ENCODE measurements around the gene PRSS1. TPM values are rescaled to one million over a fixed set of nuclear protein-coding genes. Genes with fewer than 3 reads are reported as not detected.

PRSS1 gene
- total RNA-seq, 1 donor: not detected

DNA sequence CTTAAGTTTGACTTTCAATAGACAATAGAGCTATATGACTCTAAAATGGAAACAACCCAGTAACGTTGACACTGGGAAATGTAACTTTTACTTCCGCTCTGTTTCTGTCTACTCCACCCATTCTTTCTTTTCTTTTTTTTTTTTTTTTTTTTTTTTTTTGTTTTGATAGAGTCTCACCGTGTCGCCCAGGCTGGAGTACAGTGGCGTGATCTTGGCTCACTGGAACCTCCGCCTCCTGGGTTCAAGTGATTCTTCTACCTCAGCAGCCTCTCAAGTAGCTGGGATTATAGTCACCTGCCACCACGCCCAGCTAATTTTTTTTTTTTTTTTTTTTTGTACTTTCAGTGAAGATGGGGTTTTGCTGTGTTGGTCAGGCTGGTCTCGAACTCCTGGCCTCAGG, 35.4 kb downstream of the PRSS1 start:
- no peak overlapping the region for H3K4me3 ChIP-seq (ENCODE audit: low read depth, low read length)
- no peak for DNase-seq (ENCODE audit: low read depth)
- TF ChIP-seq, protein P1, sequence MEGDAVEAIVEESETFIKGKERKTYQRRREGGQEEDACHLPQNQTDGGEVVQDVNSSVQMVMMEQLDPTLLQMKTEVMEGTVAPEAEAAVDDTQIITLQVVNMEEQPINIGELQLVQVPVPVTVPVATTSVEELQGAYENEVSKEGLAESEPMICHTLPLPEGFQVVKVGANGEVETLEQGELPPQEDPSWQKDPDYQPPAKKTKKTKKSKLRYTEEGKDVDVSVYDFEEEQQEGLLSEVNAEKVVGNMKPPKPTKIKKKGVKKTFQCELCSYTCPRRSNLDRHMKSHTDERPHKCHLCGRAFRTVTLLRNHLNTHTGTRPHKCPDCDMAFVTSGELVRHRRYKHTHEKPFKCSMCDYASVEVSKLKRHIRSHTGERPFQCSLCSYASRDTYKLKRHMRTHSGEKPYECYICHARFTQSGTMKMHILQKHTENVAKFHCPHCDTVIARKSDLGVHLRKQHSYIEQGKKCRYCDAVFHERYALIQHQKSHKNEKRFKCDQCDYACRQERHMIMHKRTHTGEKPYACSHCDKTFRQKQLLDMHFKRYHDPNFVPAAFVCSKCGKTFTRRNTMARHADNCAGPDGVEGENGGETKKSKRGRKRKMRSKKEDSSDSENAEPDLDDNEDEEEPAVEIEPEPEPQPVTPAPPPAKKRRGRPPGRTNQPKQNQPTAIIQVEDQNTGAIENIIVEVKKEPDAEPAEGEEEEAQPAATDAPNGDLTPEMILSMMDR (IDR thresholded peaks at IDR 0.05; ENCODE audit: insufficient read depth, low read depth, low read length): no peak

DNA sequence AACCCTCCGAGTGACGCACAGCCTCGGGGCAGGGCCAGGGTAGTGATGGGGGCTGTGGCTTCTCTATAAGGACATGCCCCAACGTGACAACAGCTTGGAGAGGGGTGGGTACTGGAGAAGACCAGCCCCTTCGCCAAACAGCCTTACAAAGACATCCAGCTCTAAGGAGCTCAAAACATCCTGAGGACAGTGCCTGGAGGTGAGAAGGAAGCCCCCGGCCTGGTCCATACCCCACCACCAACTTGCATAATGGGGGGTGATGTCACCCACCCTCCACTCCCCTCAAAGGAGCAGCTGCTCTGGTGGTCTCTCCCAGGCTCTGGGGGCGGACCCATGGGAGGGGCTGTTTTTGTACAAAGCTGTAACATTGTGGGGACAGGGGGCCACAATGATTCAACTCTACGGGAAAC, 36.6 kb downstream of the PRSS1 start:
- TF ChIP-seq, protein P1 (IDR thresholded peaks at IDR 0.05; ENCODE audit: insufficient read depth, low read depth, low read length): no peak
- DNase-seq (ENCODE audit: low read depth): no peak
- H3K4me3 ChIP-seq (ENCODE audit: low read depth, low read length): no peak overlapping the region

DNA sequence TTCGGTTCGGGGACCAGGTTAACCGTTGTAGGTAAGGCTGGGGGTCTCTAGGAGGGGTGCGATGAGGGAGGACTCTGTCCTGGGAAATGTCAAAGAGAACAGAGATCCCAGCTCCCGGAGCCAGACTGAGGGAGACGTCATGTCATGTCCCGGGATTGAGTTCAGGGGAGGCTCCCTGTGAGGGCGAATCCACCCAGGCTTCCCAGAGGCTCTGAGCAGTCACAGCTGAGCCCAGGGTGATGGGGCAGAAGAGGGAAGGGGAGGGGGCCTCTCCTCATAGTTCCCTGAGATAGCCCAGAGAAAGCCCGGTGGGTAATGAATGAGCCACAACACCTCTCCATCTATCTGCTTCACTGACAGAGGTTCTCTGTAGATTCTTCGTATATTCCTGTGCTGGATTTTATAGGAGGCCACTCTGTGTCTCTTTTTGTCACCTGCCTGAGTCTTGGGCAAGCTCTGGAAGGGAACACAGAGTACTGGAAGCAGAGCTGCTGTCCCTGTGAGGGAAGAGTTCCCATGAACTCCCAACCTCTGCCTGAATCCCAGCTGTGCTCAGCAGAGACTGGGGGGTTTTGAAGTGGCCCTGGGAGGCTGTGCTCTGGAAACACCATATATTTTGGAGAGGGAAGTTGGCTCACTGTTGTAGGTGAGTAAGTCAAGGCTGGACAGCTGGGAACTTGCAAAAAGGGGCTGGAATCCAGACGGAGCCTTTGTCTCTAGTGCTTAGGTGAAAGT, 37.9 kb downstream of the PRSS1 start:
- DNase-seq (ENCODE audit: low read depth): no peak
- TF ChIP-seq, protein P1 (IDR thresholded peaks at IDR 0.05; ENCODE audit: insufficient read depth, low read depth, low read length): no peak
- H3K4me3 ChIP-seq (ENCODE audit: low read depth, low read length): no peak overlapping the region

DNA sequence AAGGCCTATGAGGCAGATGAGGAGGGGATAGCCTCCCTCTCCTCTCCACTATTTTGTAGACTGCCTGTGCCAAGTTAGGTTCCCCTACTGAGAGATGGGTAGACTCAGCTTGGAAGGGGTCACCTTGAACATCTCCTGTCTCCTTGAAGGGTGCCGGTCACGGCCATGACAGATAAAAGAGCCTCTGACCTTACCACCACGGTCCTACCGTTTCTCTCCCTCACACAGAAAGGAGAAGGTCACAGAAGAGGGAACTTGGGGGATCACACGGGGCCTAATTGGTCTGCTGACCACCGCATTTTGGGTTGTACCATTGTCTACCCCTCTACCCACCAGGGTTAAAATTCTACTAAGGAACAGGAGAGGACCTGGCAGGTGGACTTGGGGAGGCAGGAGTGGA, 38.5 kb downstream of the PRSS1 start:
- H3K4me3 ChIP-seq (ENCODE audit: low read depth, low read length): no peak overlapping the region
- TF ChIP-seq, protein P1 (IDR thresholded peaks at IDR 0.05; ENCODE audit: insufficient read depth, low read depth, low read length): no peak
- no peak for DNase-seq (ENCODE audit: low read depth)

DNA sequence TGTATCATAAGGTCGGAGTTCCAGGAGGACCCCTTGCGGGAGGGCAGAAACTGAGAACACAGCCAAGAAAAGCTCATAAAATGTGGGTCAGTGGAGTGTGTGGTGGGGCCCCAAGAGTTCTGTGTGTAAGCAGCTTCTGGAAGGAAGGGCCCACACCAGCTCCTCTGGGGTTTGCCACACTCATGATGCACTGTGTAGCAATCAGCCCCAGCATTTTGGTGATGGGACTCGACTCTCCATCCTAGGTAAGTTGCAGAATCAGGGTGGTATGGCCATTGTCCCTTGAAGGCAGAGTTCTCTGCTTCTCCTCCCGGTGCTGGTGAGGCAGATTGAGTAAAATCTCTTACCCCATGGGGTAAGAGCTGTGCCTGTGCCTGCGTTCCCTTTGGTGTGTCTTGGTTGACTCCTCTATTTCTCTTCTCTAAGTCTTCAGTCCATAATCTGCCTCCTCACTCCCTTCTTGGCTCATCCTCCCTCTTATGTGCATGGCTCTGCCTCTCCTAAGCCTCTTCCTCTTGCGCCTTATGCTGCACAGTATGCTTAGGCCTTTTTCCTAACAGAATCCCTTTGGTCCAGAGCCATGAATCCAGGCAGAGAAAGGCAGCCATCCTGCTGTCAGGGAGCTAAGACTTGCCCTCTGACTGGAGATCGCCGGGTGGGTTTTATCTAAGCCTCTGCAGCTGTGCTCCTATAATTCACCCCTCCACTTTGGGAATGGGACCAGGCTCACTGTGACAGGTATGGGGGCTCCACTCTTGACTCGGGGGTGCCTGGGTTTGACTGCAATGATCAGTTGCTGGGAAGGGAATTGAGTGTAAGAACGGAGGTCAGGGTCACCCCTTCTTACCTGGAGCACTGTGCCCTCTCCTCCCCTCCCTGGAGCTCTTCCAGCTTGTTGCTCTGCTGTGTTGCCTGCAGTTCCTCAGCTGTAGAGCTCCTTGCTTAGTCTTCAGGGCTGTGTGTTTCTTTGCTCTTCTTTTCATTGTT, 39.3 kb downstream of the PRSS1 start:
- no peak for DNase-seq (ENCODE audit: low read depth)
- no peak overlapping the region for H3K4me3 ChIP-seq (ENCODE audit: low read depth, low read length)
- TF ChIP-seq, protein P1 (IDR thresholded peaks at IDR 0.05; ENCODE audit: insufficient read depth, low read depth, low read length): no peak

DNA sequence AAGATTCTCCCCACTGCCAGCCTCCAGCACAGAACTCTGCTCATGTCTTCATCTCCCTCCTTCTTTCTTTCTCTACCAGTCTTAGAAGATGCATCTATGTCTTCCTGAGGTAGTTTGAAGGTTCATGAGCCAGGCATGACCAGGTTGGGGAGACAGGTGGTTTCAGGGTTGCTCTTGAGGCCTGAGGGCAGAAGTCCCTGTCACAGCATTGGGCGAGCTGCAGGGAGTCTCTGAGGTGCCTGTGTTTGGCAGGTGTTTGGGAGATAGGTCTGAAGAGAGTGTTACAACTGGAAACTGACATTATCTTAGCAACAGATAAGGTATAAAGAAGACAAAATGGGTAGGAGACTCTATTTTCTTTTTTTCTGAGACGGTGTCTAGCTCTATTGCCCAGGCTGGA, 40.2 kb downstream of the PRSS1 start:
- DNase-seq (ENCODE audit: low read depth): no peak
- TF ChIP-seq, protein P1 (IDR thresholded peaks at IDR 0.05; ENCODE audit: insufficient read depth, low read depth, low read length): no peak
- no peak overlapping the region for H3K4me3 ChIP-seq (ENCODE audit: low read depth, low read length)
